NT2/D1 (cell line): ENCODE data around the gene OR5C1.

Experiments
- SUZ12 ChIP-seq: IDR thresholded peaks from 2 replicates; pipeline ENCODE4 v1.6.1; 2011; ENCODE audit not compliant: insufficient read length, insufficient read depth; ENCODE audit errors: extremely low read depth
- ZNF274 ChIP-seq: IDR thresholded peaks from 2 replicates; pipeline ENCODE4 v1.6.1; 2011; ENCODE audit warnings: mild to moderate bottlenecking, low read depth, low read length

GRCh38 chr9:122820490-122820845 lies 31.7 kb downstream of the OR5C1 start:
- TF ChIP-seq ZNF274 (no peak), SUZ12 (no peak)
